AG04450 (cell line): ENCODE data around the gene MBNL1. TPM values are rescaled to one million over a fixed set of nuclear protein-coding genes. Genes with fewer than 3 reads are reported as not detected.

Source experiments
- polyA plus RNA-seq: library from polyadenylated mRNA; depleted of rRNA; stranded (reverse); fragments of >200 nt; gene quantifications from 2 replicates; pipeline ENCODE4 v1.2.3, GENCODE V29; 2011
- small RNA-seq: library from RNA; depleted of rRNA; stranded (forward); fragments of <200 nt; gene quantifications from one replicate; pipeline ENCODE3, GENCODE V24; 2012; ENCODE audit warnings: low read depth; ENCODE audit not compliant: insufficient read length

The MBNL1 gene
- polyA plus RNA-seq, 1 experiment = 92.1 TPM

Small RNAs within 50 kb of the gene (small RNA-seq; reads per million reads assigned to genes)
- not detected for gene RF00019
